GM12891 (cell line): ENCODE results near the gene CD180.

Source experiments
- DNase-seq: peaks from one replicate; pipeline ENCODE4 v3.0.0; 2011; ENCODE audit warnings: low spot score; ENCODE audit not compliant: insufficient read length
- FAIRE-seq: peaks from 2 replicates; lab custom pipeline; 2011; peaks lifted over from hg19 to GRCh38; lab: Jason Lieb, UNC
- PAX5 ChIP-seq: IDR thresholded peaks from 2 replicates; pipeline ENCODE4 v1.6.1; 2011; ENCODE audit warnings: low read length, moderate library complexity, mild to moderate bottlenecking; ENCODE audit not compliant: insufficient read depth, severe bottlenecking
- POLR2A ChIP-seq: IDR thresholded peaks from 2 replicates; pipeline ENCODE4 v1.6.1; 2011; ENCODE audit warnings: low read depth, low read length, control low read depth
- POLR2AphosphoS5 ChIP-seq: IDR thresholded peaks from 2 replicates; pipeline ENCODE4 v1.6.1; 2011; ENCODE audit warnings: low read depth, low read length, control low read depth
- POU2F2 ChIP-seq: IDR thresholded peaks from 2 replicates; pipeline ENCODE4 v1.6.1; 2011; ENCODE audit warnings: low read depth, mild to moderate bottlenecking, control low read depth, low read length, moderate library complexity
- SPI1 ChIP-seq: IDR thresholded peaks from 2 replicates; pipeline ENCODE4 v1.6.1; 2011; ENCODE audit warnings: low read depth, low read length, control low read depth
- TAF1 ChIP-seq: IDR thresholded peaks from 2 replicates; pipeline ENCODE4 v1.6.1; 2011; ENCODE audit warnings: low read depth, low read length, control low read depth

The CD180 gene

DNA sequence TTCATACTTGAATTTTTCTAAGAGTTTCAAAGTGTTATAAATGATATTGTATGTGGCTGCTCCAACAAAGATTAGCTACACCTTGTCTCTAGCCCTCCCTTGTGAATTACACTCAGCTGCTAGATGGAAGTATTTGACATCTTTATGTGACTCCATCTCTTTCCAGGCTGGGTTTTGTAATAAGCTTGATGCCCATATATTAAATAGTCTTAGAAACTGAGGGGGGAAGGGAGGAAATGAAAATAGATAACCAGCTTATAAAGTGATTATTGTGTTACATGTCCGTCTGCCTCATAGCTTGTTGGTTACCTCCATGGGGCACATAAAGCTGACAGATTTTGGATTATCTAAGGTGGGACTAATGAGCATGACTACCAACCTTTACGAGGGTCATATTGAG, 63.4 kb downstream of the CD180 start:
- DNase-seq (no peak), FAIRE-seq (no peak)
- TF ChIP-seq POLR2AphosphoS5 (no peak), TAF1 (no peak)

DNA sequence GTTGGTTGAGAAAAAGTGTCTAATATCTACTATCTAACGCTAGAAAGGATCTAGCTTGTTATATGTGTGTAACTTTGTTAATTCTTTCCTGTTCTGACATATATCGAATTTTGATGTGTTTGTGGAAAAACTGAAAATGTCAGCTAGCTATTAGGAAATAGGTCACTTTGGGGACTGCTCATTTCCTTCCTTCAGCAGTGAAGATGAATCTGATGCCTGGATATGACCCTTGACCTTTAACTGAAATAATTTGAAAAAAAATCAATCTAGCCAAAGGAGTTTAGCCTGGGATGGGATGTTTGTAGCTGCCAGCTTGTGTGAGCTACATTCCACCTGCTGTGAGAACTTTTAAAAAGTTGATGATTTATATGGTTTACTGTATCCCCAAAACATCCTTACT, 66.8 kb downstream of the CD180 start:
- DNase-seq (no peak), FAIRE-seq (no peak)
- no peak for TF ChIP-seq PAX5
- TF ChIP-seq POU2F2, result no peak
- TF ChIP-seq SPI1, result no peak
- TF ChIP-seq TAF1, result no peak
- TF ChIP-seq POLR2AphosphoS5, result no peak
- TF ChIP-seq POLR2A, result no peak
